ENCODE measurements around the gene NKAIN1. TPM values are rescaled to one million over a fixed set of nuclear protein-coding genes. Genes with fewer than 3 reads are reported as not detected.
"Not testable (repeated sequence)": the region's sequence is repeated elsewhere in the genome, so short reads cannot be mapped to it uniquely, and the experiment has no call there.

The NKAIN1 gene
- total RNA-seq, 2 experiments from 2014 or later: not detected

GRCh38 chr1:31201931-31202360 is 37.7 kb downstream of the NKAIN1 start:
- no peaks in the 10 kb centered on the region for H3K4me1 Mint-ChIP-seq
- ChIA-PET POLR2A (no interaction called here), CTCF (no interaction called here)
- no peaks in the 10 kb centered on the region for H3K27me3 Mint-ChIP-seq
- no peaks in the 10 kb centered on the region for H3K36me3 Mint-ChIP-seq (ENCODE audit: low read depth)
- H3K4me3 Mint-ChIP-seq: no peak overlapping the region
- no peak for DNase-seq
- H3K27ac Mint-ChIP-seq: no peak overlapping the region
- H3K9me3 Mint-ChIP-seq: no peaks in the 10 kb centered on the region

- H3K9me3 Mint-ChIP-seq: no peaks in the 10 kb centered on the region
- CTCF ChIA-PET: no interaction called here
- no peak for DNase-seq
- POLR2A ChIA-PET: no interaction called here
- H3K27ac Mint-ChIP-seq: no peak overlapping the region
- H3K36me3 Mint-ChIP-seq (ENCODE audit: low read depth): no peaks in the 10 kb centered on the region
- H3K4me1 Mint-ChIP-seq: no peaks in the 10 kb centered on the region
- H3K4me3 Mint-ChIP-seq: no peak overlapping the region
- no peaks in the 10 kb centered on the region for H3K27me3 Mint-ChIP-seq
Measured at GRCh38 chr1:31199949-31200348, 39.7 kb downstream of the NKAIN1 start.

GRCh38 chr1:31199236-31199790 is 40.4 kb downstream of the NKAIN1 start:
- no peaks in the 10 kb centered on the region for H3K36me3 Mint-ChIP-seq (ENCODE audit: low read depth)
- no peak for DNase-seq
- no peak overlapping the region for H3K4me3 Mint-ChIP-seq
- ChIA-PET CTCF (interaction anchor here (1.0 kb wide), 1 partner anchor 16 kb away, joined by 3 read pairs; no protein-coding TSS in a partner anchor), POLR2A (no interaction called here)
- no peaks in the 10 kb centered on the region for H3K27me3 Mint-ChIP-seq
- H3K4me1 Mint-ChIP-seq: no peaks in the 10 kb centered on the region
- no peak overlapping the region for H3K27ac Mint-ChIP-seq
- no peaks in the 10 kb centered on the region for H3K9me3 Mint-ChIP-seq

- H3K27me3 Mint-ChIP-seq: no peaks in the 10 kb centered on the region
- H3K4me3 Mint-ChIP-seq: no peak overlapping the region
- CTCF ChIA-PET: interaction anchor here (1.0 kb wide), 1 partner anchor 15 kb away, joined by 3 read pairs; no protein-coding TSS in a partner anchor
- no peak overlapping the region for H3K27ac Mint-ChIP-seq
- no peaks in the 10 kb centered on the region for H3K4me1 Mint-ChIP-seq
- POLR2A ChIA-PET: no interaction called here
- no peaks in the 10 kb centered on the region for H3K9me3 Mint-ChIP-seq
- no peaks in the 10 kb centered on the region for H3K36me3 Mint-ChIP-seq (ENCODE audit: low read depth)
- DNase-seq: no peak
Measured at GRCh38 chr1:31198600-31198999, 41.1 kb downstream of the NKAIN1 start.

- Mint-ChIP-seq H3K27ac (no peak overlapping the region), H3K4me3 (no peak overlapping the region), H3K9me3 (no peaks in the 10 kb centered on the region), H3K27me3 (no peaks in the 10 kb centered on the region), H3K4me1 (no peaks in the 10 kb centered on the region), H3K36me3 (ENCODE audit: low read depth) (no peaks in the 10 kb centered on the region)
- DNase-seq: no peak
- ChIA-PET CTCF (interaction anchor here (1.0 kb wide), 1 partner anchor 15 kb away, joined by 3 read pairs; no protein-coding TSS in a partner anchor), POLR2A (no interaction called here)
Measured at GRCh38 chr1:31198150-31198549, 41.5 kb downstream of the NKAIN1 start.

GRCh38 chr1:31196685-31197084 is 43.0 kb downstream of the NKAIN1 start:
- CTCF ChIA-PET: interaction anchor here (0.7 kb wide), 1 partner anchor 252 kb away, joined by 3 read pairs; no protein-coding TSS in a partner anchor
- peaks cover 4% of the 10 kb centered on the region for H3K27me3 Mint-ChIP-seq
- H3K4me1 Mint-ChIP-seq: no peaks in the 10 kb centered on the region
- POLR2A ChIA-PET: no interaction called here
- H3K4me3 Mint-ChIP-seq: no peak overlapping the region
- DNase-seq: no peak
- no peaks in the 10 kb centered on the region for H3K9me3 Mint-ChIP-seq
- no peaks in the 10 kb centered on the region for H3K36me3 Mint-ChIP-seq (ENCODE audit: low read depth)
- H3K27ac Mint-ChIP-seq: no peak overlapping the region

GRCh38 chr1:31195267-31195666 is 44.4 kb downstream of the NKAIN1 start:
- H3K27ac Mint-ChIP-seq; POLR2A ChIA-PET; H3K36me3 Mint-ChIP-seq (ENCODE audit: low read depth); H3K27me3 Mint-ChIP-seq; DNase-seq; H3K4me3 Mint-ChIP-seq; H3K9me3 Mint-ChIP-seq; H3K4me1 Mint-ChIP-seq: not testable (repeated sequence)
- CTCF ChIA-PET: interaction anchor here (0.7 to 1.2 kb wide), 3 partner anchors 10 to 286 kb away, joined by 3 to 8 read pairs (median 3); no protein-coding TSS in a partner anchor

GRCh38 chr1:31193729-31194128 is 46.0 kb downstream of the NKAIN1 start:
- ChIA-PET CTCF (interaction anchor here (0.9 to 1.6 kb wide), 3 partner anchors 9 to 36 kb away, joined by 3 to 7 read pairs (median 4); no protein-coding TSS in a partner anchor), POLR2A (interaction anchor here (1.1 kb wide), 1 partner anchor 11 kb away, joined by 3 read pairs; no protein-coding TSS in a partner anchor)
- Mint-ChIP-seq H3K36me3 (ENCODE audit: low read depth) (no peaks in the 10 kb centered on the region), H3K4me3 (no peak overlapping the region), H3K4me1 (no peaks in the 10 kb centered on the region), H3K27me3 (peaks cover 4% of the 10 kb centered on the region), H3K27ac (no peak overlapping the region), H3K9me3 (no peaks in the 10 kb centered on the region)
- no peak for DNase-seq

- Mint-ChIP-seq H3K4me1 (no peaks in the 10 kb centered on the region), H3K27me3 (peaks cover 9% of the 10 kb centered on the region), H3K27ac (no peak overlapping the region), H3K9me3 (no peaks in the 10 kb centered on the region), H3K36me3 (ENCODE audit: low read depth) (no peaks in the 10 kb centered on the region), H3K4me3 (no peak overlapping the region)
- no peak for DNase-seq
- POLR2A ChIA-PET: no interaction called here
- CTCF ChIA-PET: interaction anchor here (0.7 kb wide), 1 partner anchor 344 kb away, joined by 3 read pairs; no protein-coding TSS in a partner anchor
Measured at GRCh38 chr1:31191281-31191680, 48.4 kb downstream of the NKAIN1 start.

- POLR2A ChIA-PET: no interaction called here
Measured at GRCh38 chr1:31189696-31190674, 49.7 kb downstream of the NKAIN1 start.

GRCh38 chr1:31183927-31184554 is 55.6 kb downstream of the NKAIN1 start:
- CTCF ChIA-PET: interaction anchor here (0.6 to 3.3 kb wide), 16 partner anchors 10 to 413 kb away, joined by 3 to 19 read pairs (median 4); partner anchors contain the start of genes SNRNP40 and ZCCHC17
- Mint-ChIP-seq H3K9me3 (no peaks in the 10 kb centered on the region), H3K27ac (no peak overlapping the region), H3K4me3 (no peak overlapping the region), H3K27me3 (peaks cover 31% of the 10 kb centered on the region), H3K36me3 (ENCODE audit: low read depth) (no peaks in the 10 kb centered on the region), H3K4me1 (peaks cover 12% of the 10 kb centered on the region)
- DNase-seq: peak; percentile 45
- POLR2A ChIA-PET: interaction anchor here (1.5 kb wide), 1 partner anchor 9 kb away, joined by 3 read pairs; no protein-coding TSS in a partner anchor

More at GRCh38 chr1:31189696-31190674, 49.7 kb downstream of the NKAIN1 start:
- Mint-ChIP-seq H3K27me3 (peaks cover 11% of the 10 kb centered on the region), H3K36me3 (ENCODE audit: low read depth) (no peaks in the 10 kb centered on the region), H3K4me1 (no peaks in the 10 kb centered on the region), H3K27ac (no peak overlapping the region), H3K4me3 (no peak overlapping the region), H3K9me3 (no peaks in the 10 kb centered on the region)
- DNase-seq: no peak
- CTCF ChIA-PET: interaction anchor here (1.6 kb wide), 1 partner anchor 9 kb away, joined by 3 read pairs; no protein-coding TSS in a partner anchor

- H3K4me3 Mint-ChIP-seq: no peak overlapping the region
- ChIA-PET POLR2A (interaction anchor here (1.5 kb wide), 1 partner anchor 10 kb away, joined by 3 read pairs; no protein-coding TSS in a partner anchor), CTCF (interaction anchor here (0.7 to 3.3 kb wide), 11 partner anchors 12 to 414 kb away, joined by 3 to 19 read pairs (median 5); partner anchors contain the start of genes SNRNP40 and ZCCHC17)
- no peaks in the 10 kb centered on the region for H3K9me3 Mint-ChIP-seq
- H3K4me1 Mint-ChIP-seq: peaks cover 12% of the 10 kb centered on the region
- peaks cover 35% of the 10 kb centered on the region for H3K27me3 Mint-ChIP-seq
- no peaks in the 10 kb centered on the region for H3K36me3 Mint-ChIP-seq (ENCODE audit: low read depth)
- H3K27ac Mint-ChIP-seq: no peak overlapping the region
- DNase-seq: no peak
Measured at GRCh38 chr1:31183126-31183525, 56.6 kb downstream of the NKAIN1 start.

Measured in activated CD4-positive, alpha-beta memory T cell treated with anti-CD3 and anti-CD28 coated beads, Interleukin-2, amount 10 ng/mL, durations not matched to agents 7 days and 5 days (primary cell).